GM23338 (cell line): Measurements from ENCODE around the gene RELL2. TPM values are rescaled to one million over a fixed set of nuclear protein-coding genes. Genes with fewer than 3 reads are reported as not detected.

Experiments
- CREB1 ChIP-seq: fragments of 250-450 bp; sonication (Bioruptor Pico); IDR thresholded peaks from 2 replicates; pipeline ENCODE4 v1.5.0; 2020; ENCODE audit warnings: low read depth, mild to moderate bottlenecking, moderate library complexity
- EZH2 ChIP-seq: fragments of 200-600 bp; sonication (generic); IDR thresholded peaks from one replicate; pipeline ENCODE4 v1.8.0; 2017; ENCODE audit warnings: antibody characterized with exemption, mild to moderate bottlenecking, low read depth; ENCODE audit not compliant: unreplicated experiment
- JUNB ChIP-seq: IDR thresholded peaks from one replicate; pipeline ENCODE4 v1.6.1; 2016; ENCODE audit warnings: antibody characterized with exemption; ENCODE audit not compliant: unreplicated experiment
- POLR2AphosphoS5 ChIP-seq: IDR thresholded peaks from 2 replicates; pipeline ENCODE4 v1.6.1; 2016; ENCODE audit warnings: antibody characterized with exemption, low read depth
- STAT1 ChIP-seq: IDR thresholded peaks from one replicate; pipeline ENCODE4 v1.6.1; 2016; ENCODE audit warnings: antibody characterized with exemption; ENCODE audit not compliant: unreplicated experiment
- ZNF114 ChIP-seq: fragments of 250-450 bp; sonication (Bioruptor Pico); IDR thresholded peaks from 2 replicates; pipeline ENCODE4 v1.5.0; 2020; ENCODE audit warnings: mild to moderate bottlenecking, moderate library complexity
- ZNF331 ChIP-seq: fragments of 250-450 bp; sonication (Bioruptor Pico); IDR thresholded peaks from 2 replicates; pipeline ENCODE4 v1.5.0; 2020; ENCODE audit warnings: low read depth, mild to moderate bottlenecking, moderate library complexity
- polyA plus RNA-seq: library from polyadenylated mRNA; unstranded; fragments of >200 nt; fragmentation: Nextera tagmentation; extraction: Ambion mirVana; gene quantifications from 2 replicates; pipeline ENCODE4 v1.2.1, GENCODE V29; 2016
- total RNA-seq: library from RNA; depleted of rRNA; stranded (reverse); fragments of >200 nt; shearing (Covaris generic); gene quantifications from 2 replicates; pipeline ENCODE4 v1.2.3, GENCODE V29; 2014
- TF ChIP-seq, protein P1 (sequence below): fragments of 250-450 bp; sonication (Bioruptor Pico); IDR thresholded peaks from 2 replicates; pipeline ENCODE4 v1.5.0; 2020; ENCODE audit warnings: mild to moderate bottlenecking, moderate library complexity
- TF ChIP-seq, protein P2 (sequence below), 2 experiments: fragments of 200-600 bp in 1 of 2; sonication (generic) in 1 of 2; conservative IDR thresholded peaks; 2 replicates each; pipeline versions ENCODE4 v1.5.1 to v1.6.1; 2016 to 2017; ENCODE audit warnings: antibody characterized with exemption in 2 of 2, low read depth in 2 of 2, mild to moderate bottlenecking in 2 of 2, moderate library complexity in 1 of 2

The RELL2 gene
- total and polyA plus RNA-seq, 2 experiments from 2014 or later = 20.4 to 30.6 TPM

DNA sequence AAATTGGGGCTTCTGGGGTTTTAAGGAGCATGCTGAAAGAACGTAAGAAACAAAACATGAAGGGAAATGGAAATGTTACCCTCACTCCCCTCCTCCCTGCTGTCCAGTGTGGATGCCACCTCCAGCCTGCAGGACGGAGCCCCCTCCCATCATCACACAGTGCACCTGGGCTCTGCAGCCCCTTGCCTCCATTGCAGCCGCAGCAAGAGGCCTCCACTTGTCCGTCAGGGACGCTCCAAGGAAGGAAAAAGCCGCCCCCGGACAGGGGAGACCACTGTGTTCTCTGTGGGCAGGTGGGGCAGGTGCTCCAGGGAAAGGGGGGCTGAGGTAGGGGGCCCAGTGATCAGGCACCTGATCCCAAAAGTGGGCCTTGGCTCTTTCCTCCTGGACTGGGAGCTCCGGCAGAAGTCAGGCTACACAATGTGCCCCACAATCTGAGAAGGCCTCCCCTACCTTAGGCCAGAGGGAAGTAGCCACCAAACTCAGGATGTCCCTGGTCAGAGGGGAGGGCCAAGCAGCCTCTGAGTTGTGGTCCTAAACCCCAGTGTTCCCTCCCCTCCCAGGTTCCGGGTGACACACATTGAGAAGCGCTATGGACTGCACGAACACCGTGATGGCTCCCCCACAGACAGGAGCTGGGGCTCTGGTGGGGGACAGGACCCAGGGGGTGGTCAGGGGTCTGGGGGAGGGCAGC is 2.7 kb downstream of the RELL2 start (continued):
- TF ChIP-seq, protein P1, sequence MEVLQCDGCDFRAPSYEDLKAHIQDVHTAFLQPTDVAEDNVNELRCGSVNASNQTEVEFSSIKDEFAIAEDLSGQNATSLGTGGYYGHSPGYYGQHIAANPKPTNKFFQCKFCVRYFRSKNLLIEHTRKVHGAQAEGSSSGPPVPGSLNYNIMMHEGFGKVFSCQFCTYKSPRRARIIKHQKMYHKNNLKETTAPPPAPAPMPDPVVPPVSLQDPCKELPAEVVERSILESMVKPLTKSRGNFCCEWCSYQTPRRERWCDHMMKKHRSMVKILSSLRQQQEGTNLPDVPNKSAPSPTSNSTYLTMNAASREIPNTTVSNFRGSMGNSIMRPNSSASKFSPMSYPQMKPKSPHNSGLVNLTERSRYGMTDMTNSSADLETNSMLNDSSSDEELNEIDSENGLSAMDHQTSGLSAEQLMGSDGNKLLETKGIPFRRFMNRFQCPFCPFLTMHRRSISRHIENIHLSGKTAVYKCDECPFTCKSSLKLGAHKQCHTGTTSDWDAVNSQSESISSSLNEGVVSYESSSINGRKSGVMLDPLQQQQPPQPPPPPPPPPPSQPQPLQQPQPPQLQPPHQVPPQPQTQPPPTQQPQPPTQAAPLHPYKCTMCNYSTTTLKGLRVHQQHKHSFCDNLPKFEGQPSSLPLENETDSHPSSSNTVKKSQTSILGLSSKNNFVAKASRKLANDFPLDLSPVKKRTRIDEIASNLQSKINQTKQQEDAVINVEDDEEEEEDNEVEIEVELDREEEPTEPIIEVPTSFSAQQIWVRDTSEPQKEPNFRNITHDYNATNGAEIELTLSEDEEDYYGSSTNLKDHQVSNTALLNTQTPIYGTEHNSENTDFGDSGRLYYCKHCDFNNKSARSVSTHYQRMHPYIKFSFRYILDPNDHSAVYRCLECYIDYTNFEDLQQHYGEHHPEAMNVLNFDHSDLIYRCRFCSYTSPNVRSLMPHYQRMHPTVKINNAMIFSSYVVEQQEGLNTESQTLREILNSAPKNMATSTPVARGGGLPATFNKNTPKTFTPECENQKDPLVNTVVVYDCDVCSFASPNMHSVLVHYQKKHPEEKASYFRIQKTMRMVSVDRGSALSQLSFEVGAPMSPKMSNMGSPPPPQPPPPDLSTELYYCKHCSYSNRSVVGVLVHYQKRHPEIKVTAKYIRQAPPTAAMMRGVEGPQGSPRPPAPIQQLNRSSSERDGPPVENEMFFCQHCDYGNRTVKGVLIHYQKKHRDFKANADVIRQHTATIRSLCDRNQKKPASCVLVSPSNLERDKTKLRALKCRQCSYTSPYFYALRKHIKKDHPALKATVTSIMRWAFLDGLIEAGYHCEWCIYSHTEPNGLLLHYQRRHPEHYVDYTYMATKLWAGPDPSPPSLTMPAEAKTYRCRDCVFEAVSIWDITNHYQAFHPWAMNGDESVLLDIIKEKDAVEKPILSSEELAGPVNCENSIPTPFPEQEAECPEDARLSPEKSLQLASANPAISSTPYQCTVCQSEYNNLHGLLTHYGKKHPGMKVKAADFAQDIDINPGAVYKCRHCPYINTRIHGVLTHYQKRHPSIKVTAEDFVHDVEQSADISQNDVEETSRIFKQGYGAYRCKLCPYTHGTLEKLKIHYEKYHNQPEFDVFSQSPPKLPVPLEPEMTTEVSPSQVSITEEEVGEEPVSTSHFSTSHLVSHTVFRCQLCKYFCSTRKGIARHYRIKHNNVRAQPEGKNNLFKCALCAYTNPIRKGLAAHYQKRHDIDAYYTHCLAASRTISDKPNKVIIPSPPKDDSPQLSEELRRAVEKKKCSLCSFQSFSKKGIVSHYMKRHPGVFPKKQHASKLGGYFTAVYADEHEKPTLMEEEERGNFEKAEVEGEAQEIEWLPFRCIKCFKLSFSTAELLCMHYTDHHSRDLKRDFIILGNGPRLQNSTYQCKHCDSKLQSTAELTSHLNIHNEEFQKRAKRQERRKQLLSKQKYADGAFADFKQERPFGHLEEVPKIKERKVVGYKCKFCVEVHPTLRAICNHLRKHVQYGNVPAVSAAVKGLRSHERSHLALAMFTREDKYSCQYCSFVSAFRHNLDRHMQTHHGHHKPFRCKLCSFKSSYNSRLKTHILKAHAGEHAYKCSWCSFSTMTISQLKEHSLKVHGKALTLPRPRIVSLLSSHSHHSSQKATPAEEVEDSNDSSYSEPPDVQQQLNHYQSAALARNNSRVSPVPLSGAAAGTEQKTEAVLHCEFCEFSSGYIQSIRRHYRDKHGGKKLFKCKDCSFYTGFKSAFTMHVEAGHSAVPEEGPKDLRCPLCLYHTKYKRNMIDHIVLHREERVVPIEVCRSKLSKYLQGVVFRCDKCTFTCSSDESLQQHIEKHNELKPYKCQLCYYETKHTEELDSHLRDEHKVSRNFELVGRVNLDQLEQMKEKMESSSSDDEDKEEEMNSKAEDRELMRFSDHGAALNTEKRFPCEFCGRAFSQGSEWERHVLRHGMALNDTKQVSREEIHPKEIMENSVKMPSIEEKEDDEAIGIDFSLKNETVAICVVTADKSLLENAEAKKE (CRISPR knock-in tag) = no peak
- no peak for TF ChIP-seq POLR2AphosphoS5
- TF ChIP-seq, protein P2, sequence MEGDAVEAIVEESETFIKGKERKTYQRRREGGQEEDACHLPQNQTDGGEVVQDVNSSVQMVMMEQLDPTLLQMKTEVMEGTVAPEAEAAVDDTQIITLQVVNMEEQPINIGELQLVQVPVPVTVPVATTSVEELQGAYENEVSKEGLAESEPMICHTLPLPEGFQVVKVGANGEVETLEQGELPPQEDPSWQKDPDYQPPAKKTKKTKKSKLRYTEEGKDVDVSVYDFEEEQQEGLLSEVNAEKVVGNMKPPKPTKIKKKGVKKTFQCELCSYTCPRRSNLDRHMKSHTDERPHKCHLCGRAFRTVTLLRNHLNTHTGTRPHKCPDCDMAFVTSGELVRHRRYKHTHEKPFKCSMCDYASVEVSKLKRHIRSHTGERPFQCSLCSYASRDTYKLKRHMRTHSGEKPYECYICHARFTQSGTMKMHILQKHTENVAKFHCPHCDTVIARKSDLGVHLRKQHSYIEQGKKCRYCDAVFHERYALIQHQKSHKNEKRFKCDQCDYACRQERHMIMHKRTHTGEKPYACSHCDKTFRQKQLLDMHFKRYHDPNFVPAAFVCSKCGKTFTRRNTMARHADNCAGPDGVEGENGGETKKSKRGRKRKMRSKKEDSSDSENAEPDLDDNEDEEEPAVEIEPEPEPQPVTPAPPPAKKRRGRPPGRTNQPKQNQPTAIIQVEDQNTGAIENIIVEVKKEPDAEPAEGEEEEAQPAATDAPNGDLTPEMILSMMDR (conservative IDR thresholded peaks at IDR 0.05; ENCODE audit: low read depth in 2 of 2) = no peak
- TF ChIP-seq CREB1 (CRISPR knock-in tag) = no peak
- no peak for TF ChIP-seq EZH2
- TF ChIP-seq ZNF114 (CRISPR knock-in tag) = no peak
- TF ChIP-seq JUNB = no peak
- TF ChIP-seq ZNF331 (CRISPR knock-in tag) = no peak
- no peak for TF ChIP-seq STAT1
